NK-92 treated with Interleukin-12 subunit alpha and Interleukin-12 subunit beta, amount 100 ng/mL, for 24 hours (cell line): ENCODE data around the gene SUPT20HL1.
"Not testable (repeated sequence)": the region's sequence is repeated elsewhere in the genome, so short reads cannot be mapped to it uniquely, and the experiment has no call there.

Experiments
- DNase-seq: peaks from one replicate; lab custom pipeline; 2025; lab: John Stamatoyannopoulos, UW

Gene SUPT20HL1

GRCh38 chrX:24363432-24364181, 3.2 kb downstream of the SUPT20HL1 start:
- not testable (repeated sequence) for DNase-seq

DNA sequence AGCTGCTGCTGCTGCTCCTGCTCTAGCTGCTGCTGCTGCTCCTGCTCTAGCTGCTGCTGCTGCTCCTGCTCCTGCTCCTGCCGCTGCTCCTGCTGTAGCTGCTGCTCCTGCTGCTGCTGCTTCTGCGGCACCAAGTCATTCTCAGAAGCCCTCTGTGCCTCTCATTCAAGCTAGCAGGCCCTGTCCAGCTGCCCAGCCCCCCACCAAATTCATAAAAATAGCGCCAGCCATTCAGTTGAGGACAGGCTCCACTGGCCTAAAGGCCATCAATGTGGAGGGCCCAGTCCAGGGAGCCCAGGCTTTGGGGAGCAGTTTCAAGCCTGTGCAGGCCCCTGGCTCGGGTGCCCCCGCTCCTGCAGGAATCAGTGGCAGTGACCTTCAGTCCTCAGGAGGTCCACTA, 3.9 kb downstream of the SUPT20HL1 start:
- DNase-seq = no peak

- DNase-seq = no peak
Measured at GRCh38 chrX:24364851-24365538, 4.6 kb downstream of the SUPT20HL1 start.

- DNase-seq = not testable (repeated sequence)
Measured at GRCh38 chrX:24366762-24367400, 6.4 kb downstream of the SUPT20HL1 start.

DNA sequence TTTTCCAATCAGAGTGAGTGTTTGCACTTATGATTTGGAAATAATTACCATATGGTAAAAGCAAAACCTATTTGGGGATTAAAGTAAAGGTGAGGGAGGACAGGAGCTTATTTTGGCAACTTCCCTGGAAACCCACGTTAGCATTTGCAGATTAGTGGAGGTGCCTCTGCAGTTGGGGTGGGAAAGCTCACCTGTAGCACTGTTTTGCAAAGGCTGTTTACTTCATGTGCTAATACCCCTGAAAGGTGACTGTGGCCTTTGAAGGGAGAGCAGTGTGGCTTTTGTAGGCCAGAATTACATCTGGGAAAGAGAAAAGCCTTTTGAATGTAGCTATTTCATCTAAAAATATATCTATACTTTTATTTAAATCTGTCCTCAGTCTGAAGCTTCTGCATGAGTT, 9.4 kb downstream of the SUPT20HL1 start:
- DNase-seq = no peak

DNA sequence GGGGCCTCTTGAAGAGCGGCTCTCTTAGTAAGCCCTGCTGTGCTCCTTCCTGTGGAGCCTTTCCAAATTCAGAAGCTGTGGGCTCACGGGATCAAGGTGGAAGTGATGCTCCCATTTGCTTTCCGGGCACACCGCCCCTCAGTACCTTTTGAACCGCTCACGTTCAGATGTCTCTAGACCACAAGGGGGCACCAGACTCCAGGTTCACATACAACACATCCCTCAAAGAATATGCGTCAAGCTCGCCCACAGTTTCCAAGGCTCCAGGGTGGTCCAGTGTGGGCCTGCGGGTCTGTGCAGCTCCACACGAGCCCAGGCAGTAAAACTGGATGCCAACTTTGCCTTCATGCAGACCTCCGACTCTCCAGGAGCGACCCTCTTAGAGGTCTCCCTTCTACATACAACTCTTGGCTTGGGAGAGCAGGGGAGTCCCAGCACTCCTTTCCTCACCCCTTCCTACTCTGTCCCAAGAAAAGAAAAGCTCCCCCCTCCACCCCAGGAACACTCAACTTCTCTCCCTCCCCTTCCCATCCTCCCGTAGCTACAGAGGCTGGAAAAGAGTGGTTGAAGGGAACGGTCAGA, 11.0 kb downstream of the SUPT20HL1 start:
- peak; percentile 16 for DNase-seq

GRCh38 chrX:24372021-24372763, 11.8 kb downstream of the SUPT20HL1 start:
- no peak for DNase-seq

- no peak for DNase-seq
Measured at GRCh38 chrX:24375600-24376131, 15.2 kb downstream of the SUPT20HL1 start.

GRCh38 chrX:24376403-24376802, 16.0 kb downstream of the SUPT20HL1 start:
- DNase-seq = no peak

- no peak for DNase-seq
Measured at GRCh38 chrX:24377195-24377594, 16.8 kb downstream of the SUPT20HL1 start.

- no peak for DNase-seq
Measured at GRCh38 chrX:24377911-24378468, 17.6 kb downstream of the SUPT20HL1 start.

- no peak for DNase-seq
Measured at GRCh38 chrX:24378706-24379105, 18.3 kb downstream of the SUPT20HL1 start.

- DNase-seq = no peak
Measured at GRCh38 chrX:24380262-24381187, 20.1 kb downstream of the SUPT20HL1 start.

DNA sequence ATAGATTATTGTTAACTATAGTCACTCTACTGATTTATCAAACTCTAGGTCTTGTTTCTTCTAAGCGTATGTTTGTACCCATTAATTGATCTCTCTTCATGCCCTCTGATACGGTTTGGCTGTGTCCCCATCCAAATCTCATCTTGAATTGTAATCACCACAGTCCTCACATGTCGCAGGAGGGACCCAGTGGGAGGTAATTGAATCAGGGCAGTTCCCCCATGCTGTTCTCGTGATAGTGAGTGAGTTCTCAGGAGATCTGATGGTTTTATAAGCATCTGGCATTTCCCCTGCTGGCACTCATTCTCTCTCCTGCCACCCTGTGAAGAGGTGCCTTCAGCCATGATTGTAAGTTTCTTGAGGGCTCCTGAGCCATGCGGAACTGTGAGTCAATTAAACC, 21.9 kb downstream of the SUPT20HL1 start:
- not testable (repeated sequence) for DNase-seq

DNA sequence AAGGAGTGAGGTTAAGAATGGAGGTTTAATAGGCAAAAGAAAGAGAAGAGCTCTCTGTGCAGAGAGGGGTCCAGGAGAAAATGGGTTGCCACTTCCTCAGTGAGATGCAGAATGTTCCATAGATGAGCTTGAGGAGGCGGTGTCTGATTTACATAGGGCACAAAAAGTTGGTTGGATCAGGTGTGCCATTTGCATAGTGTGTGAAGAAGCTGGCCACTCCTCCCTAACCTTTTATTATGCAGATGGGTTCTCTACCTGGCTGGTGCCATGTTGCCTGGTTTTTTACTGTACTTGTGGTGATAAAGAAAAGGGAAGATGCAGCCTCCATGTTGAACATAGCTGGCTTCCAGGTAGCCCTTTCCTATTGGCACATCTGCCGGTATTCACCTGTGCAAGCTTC, 27.3 kb downstream of the SUPT20HL1 start:
- DNase-seq = no peak

DNA sequence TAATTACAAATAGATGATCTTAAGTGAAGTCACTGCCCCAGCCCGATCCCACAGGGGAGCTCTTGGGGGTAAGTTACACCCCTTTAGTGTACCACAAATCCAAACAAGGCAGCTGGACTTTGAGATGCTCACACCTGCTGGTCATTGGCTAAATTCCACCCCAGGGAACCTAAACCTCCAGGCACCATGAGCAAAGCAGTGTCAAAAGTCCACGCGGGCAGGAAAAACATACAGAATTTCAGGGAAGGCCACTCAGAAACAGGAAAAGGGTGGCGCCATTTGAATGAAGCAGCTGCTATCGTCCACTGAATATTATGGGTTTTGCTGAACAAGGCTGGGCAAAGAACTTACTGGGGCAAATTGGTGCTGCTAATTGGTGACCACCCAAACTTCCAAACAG, 30.9 kb downstream of the SUPT20HL1 start:
- DNase-seq = no peak

- DNase-seq = no peak
Measured at GRCh38 chrX:24391843-24392242, 31.4 kb downstream of the SUPT20HL1 start.

DNA sequence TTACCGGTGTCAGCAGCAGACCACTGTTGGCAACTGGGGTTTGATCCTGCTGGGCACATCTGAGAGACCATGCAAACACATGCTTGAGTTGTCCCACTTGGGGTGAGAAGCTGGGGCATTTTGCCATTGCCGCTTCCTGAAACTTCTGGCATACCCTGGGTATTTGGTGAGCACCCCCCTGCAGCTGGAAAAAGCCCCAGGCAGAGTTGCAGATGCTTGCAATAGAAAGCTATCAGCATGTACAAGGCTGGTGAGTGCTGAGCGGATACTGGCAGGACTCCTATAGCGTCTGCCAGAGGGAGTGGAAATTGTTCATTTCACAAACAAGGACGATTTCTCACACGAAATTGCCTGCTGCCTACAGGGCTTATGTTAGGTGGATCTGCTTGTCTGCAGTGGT, 32.3 kb downstream of the SUPT20HL1 start:
- no peak for DNase-seq

GRCh38 chrX:24395775-24396174, 35.3 kb downstream of the SUPT20HL1 start:
- no peak for DNase-seq

- no peak for DNase-seq
Measured at GRCh38 chrX:24396236-24396930, 35.9 kb downstream of the SUPT20HL1 start.
